ENCODE measurements around the gene SARM1.

GRCh38 chr17:28365487-28365886 lies 6.0 kb upstream of the SARM1 start:
- TF ChIP-seq CTCF (IDR thresholded peaks at IDR 0.05) = no peak
- TF ChIP-seq POLR2AphosphoS5 (IDR thresholded peaks at IDR 0.05) = no peak
- no peak for TF ChIP-seq POLR2A (IDR thresholded peaks at IDR 0.05)
